GM23338 (cell line): ENCODE data around the gene HBD.

ENCODE experiments used
- CREB1 ChIP-seq: fragments of 250-450 bp; sonication (Bioruptor Pico); IDR thresholded peaks from 2 replicates; pipeline ENCODE4 v1.5.0; 2020; ENCODE audit warnings: low read depth, mild to moderate bottlenecking, moderate library complexity
- EZH2 ChIP-seq: fragments of 200-600 bp; sonication (generic); IDR thresholded peaks from one replicate; pipeline ENCODE4 v1.8.0; 2017; ENCODE audit warnings: antibody characterized with exemption, mild to moderate bottlenecking, low read depth; ENCODE audit not compliant: unreplicated experiment
- EZH2phosphoT487 ChIP-seq: fragments of 200-600 bp; sonication (generic); IDR thresholded peaks from one replicate; pipeline ENCODE4 v1.8.1; 2018; ENCODE audit warnings: antibody characterized with exemption; ENCODE audit not compliant: unreplicated experiment
- JUNB ChIP-seq: IDR thresholded peaks from one replicate; pipeline ENCODE4 v1.6.1; 2016; ENCODE audit warnings: antibody characterized with exemption; ENCODE audit not compliant: unreplicated experiment
- NANOG ChIP-seq: IDR thresholded peaks from 2 replicates; pipeline ENCODE4 v1.6.1; 2016; ENCODE audit warnings: antibody characterized with exemption, borderline replicate concordance
- POLR2AphosphoS5 ChIP-seq: IDR thresholded peaks from 2 replicates; pipeline ENCODE4 v1.6.1; 2016; ENCODE audit warnings: antibody characterized with exemption, low read depth
- ZNF114 ChIP-seq: fragments of 250-450 bp; sonication (Bioruptor Pico); IDR thresholded peaks from 2 replicates; pipeline ENCODE4 v1.5.0; 2020; ENCODE audit warnings: mild to moderate bottlenecking, moderate library complexity
- TF ChIP-seq, protein P1 (sequence below), 2 experiments: fragments of 200-600 bp in 1 of 2; sonication (generic) in 1 of 2; conservative IDR thresholded peaks; 2 replicates each; pipeline versions ENCODE4 v1.5.1 to v1.6.1; 2016 to 2017; ENCODE audit warnings: antibody characterized with exemption in 2 of 2, low read depth in 2 of 2, mild to moderate bottlenecking in 2 of 2, moderate library complexity in 1 of 2
- TF ChIP-seq, protein P2 (sequence below): IDR thresholded peaks from one replicate; pipeline ENCODE4 v1.6.1; 2018; ENCODE audit warnings: antibody characterized with exemption; ENCODE audit not compliant: unreplicated experiment
- TF ChIP-seq, protein P3 (sequence below): IDR thresholded peaks from 2 replicates; pipeline ENCODE4 v1.6.1; 2016; ENCODE audit warnings: antibody characterized with exemption
- TF ChIP-seq, protein P4 (sequence below): fragments of 250-450 bp; sonication (Bioruptor Pico); IDR thresholded peaks from 2 replicates; pipeline ENCODE4 v1.5.0; 2020; ENCODE audit warnings: mild to moderate bottlenecking, moderate library complexity

DNA sequence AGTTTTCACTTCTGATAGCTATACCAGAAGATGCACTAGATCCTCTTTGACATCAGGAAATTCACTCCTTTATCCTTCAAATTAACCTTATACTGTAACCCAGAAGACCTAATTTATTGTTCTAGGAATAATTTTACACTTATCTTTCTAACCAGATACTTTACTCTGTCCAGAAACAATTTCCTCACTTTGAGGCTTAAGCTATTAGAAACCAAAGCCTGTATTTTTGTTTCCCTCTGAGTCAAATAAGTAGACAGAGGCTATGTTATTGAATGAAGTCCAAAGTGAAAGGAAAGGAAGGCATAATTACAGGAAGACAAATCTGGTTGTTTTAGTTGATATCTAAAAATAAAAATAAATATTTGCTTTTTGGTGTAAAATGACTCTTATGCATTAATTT is 36.0 kb downstream of the HBD start:
- no peak for TF ChIP-seq POLR2AphosphoS5
- TF ChIP-seq, protein P1, sequence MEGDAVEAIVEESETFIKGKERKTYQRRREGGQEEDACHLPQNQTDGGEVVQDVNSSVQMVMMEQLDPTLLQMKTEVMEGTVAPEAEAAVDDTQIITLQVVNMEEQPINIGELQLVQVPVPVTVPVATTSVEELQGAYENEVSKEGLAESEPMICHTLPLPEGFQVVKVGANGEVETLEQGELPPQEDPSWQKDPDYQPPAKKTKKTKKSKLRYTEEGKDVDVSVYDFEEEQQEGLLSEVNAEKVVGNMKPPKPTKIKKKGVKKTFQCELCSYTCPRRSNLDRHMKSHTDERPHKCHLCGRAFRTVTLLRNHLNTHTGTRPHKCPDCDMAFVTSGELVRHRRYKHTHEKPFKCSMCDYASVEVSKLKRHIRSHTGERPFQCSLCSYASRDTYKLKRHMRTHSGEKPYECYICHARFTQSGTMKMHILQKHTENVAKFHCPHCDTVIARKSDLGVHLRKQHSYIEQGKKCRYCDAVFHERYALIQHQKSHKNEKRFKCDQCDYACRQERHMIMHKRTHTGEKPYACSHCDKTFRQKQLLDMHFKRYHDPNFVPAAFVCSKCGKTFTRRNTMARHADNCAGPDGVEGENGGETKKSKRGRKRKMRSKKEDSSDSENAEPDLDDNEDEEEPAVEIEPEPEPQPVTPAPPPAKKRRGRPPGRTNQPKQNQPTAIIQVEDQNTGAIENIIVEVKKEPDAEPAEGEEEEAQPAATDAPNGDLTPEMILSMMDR (conservative IDR thresholded peaks at IDR 0.05; ENCODE audit: low read depth in 2 of 2) = no peak
- TF ChIP-seq CREB1 (CRISPR knock-in tag) = no peak
- no peak for TF ChIP-seq ZNF114
- TF ChIP-seq, protein P2, sequence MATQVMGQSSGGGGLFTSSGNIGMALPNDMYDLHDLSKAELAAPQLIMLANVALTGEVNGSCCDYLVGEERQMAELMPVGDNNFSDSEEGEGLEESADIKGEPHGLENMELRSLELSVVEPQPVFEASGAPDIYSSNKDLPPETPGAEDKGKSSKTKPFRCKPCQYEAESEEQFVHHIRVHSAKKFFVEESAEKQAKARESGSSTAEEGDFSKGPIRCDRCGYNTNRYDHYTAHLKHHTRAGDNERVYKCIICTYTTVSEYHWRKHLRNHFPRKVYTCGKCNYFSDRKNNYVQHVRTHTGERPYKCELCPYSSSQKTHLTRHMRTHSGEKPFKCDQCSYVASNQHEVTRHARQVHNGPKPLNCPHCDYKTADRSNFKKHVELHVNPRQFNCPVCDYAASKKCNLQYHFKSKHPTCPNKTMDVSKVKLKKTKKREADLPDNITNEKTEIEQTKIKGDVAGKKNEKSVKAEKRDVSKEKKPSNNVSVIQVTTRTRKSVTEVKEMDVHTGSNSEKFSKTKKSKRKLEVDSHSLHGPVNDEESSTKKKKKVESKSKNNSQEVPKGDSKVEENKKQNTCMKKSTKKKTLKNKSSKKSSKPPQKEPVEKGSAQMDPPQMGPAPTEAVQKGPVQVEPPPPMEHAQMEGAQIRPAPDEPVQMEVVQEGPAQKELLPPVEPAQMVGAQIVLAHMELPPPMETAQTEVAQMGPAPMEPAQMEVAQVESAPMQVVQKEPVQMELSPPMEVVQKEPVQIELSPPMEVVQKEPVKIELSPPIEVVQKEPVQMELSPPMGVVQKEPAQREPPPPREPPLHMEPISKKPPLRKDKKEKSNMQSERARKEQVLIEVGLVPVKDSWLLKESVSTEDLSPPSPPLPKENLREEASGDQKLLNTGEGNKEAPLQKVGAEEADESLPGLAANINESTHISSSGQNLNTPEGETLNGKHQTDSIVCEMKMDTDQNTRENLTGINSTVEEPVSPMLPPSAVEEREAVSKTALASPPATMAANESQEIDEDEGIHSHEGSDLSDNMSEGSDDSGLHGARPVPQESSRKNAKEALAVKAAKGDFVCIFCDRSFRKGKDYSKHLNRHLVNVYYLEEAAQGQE = no peak
- no peak for TF ChIP-seq EZH2phosphoT487
- TF ChIP-seq JUNB = no peak
- no peak for TF ChIP-seq NANOG
- no peak for TF ChIP-seq EZH2
- TF ChIP-seq, protein P3, sequence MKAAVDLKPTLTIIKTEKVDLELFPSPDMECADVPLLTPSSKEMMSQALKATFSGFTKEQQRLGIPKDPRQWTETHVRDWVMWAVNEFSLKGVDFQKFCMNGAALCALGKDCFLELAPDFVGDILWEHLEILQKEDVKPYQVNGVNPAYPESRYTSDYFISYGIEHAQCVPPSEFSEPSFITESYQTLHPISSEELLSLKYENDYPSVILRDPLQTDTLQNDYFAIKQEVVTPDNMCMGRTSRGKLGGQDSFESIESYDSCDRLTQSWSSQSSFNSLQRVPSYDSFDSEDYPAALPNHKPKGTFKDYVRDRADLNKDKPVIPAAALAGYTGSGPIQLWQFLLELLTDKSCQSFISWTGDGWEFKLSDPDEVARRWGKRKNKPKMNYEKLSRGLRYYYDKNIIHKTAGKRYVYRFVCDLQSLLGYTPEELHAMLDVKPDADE = no peak
- TF ChIP-seq, protein P4, sequence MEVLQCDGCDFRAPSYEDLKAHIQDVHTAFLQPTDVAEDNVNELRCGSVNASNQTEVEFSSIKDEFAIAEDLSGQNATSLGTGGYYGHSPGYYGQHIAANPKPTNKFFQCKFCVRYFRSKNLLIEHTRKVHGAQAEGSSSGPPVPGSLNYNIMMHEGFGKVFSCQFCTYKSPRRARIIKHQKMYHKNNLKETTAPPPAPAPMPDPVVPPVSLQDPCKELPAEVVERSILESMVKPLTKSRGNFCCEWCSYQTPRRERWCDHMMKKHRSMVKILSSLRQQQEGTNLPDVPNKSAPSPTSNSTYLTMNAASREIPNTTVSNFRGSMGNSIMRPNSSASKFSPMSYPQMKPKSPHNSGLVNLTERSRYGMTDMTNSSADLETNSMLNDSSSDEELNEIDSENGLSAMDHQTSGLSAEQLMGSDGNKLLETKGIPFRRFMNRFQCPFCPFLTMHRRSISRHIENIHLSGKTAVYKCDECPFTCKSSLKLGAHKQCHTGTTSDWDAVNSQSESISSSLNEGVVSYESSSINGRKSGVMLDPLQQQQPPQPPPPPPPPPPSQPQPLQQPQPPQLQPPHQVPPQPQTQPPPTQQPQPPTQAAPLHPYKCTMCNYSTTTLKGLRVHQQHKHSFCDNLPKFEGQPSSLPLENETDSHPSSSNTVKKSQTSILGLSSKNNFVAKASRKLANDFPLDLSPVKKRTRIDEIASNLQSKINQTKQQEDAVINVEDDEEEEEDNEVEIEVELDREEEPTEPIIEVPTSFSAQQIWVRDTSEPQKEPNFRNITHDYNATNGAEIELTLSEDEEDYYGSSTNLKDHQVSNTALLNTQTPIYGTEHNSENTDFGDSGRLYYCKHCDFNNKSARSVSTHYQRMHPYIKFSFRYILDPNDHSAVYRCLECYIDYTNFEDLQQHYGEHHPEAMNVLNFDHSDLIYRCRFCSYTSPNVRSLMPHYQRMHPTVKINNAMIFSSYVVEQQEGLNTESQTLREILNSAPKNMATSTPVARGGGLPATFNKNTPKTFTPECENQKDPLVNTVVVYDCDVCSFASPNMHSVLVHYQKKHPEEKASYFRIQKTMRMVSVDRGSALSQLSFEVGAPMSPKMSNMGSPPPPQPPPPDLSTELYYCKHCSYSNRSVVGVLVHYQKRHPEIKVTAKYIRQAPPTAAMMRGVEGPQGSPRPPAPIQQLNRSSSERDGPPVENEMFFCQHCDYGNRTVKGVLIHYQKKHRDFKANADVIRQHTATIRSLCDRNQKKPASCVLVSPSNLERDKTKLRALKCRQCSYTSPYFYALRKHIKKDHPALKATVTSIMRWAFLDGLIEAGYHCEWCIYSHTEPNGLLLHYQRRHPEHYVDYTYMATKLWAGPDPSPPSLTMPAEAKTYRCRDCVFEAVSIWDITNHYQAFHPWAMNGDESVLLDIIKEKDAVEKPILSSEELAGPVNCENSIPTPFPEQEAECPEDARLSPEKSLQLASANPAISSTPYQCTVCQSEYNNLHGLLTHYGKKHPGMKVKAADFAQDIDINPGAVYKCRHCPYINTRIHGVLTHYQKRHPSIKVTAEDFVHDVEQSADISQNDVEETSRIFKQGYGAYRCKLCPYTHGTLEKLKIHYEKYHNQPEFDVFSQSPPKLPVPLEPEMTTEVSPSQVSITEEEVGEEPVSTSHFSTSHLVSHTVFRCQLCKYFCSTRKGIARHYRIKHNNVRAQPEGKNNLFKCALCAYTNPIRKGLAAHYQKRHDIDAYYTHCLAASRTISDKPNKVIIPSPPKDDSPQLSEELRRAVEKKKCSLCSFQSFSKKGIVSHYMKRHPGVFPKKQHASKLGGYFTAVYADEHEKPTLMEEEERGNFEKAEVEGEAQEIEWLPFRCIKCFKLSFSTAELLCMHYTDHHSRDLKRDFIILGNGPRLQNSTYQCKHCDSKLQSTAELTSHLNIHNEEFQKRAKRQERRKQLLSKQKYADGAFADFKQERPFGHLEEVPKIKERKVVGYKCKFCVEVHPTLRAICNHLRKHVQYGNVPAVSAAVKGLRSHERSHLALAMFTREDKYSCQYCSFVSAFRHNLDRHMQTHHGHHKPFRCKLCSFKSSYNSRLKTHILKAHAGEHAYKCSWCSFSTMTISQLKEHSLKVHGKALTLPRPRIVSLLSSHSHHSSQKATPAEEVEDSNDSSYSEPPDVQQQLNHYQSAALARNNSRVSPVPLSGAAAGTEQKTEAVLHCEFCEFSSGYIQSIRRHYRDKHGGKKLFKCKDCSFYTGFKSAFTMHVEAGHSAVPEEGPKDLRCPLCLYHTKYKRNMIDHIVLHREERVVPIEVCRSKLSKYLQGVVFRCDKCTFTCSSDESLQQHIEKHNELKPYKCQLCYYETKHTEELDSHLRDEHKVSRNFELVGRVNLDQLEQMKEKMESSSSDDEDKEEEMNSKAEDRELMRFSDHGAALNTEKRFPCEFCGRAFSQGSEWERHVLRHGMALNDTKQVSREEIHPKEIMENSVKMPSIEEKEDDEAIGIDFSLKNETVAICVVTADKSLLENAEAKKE = no peak
